Choroid plexus epithelial cell (primary cell): ENCODE data around the gene ITPKB.

Experiments used
- DNase-seq: peaks from one replicate; pipeline ENCODE4 v3.0.0-alpha.2; 2010; ENCODE audit warnings: low read depth
- H3K4me3 ChIP-seq: 2 replicates; pipeline ENCODE4 v1.5.1; 2011; ENCODE audit warnings: low read depth, mild to moderate bottlenecking, control low read depth, low read length, moderate library complexity
- TF ChIP-seq, protein P1 (sequence below): conservative IDR thresholded peaks from 2 replicates; pipeline ENCODE4 v1.5.1; 2011; ENCODE audit warnings: low read depth, mild to moderate bottlenecking, control low read depth, inconsistent platforms, low read length, moderate library complexity

ITPKB gene

DNA sequence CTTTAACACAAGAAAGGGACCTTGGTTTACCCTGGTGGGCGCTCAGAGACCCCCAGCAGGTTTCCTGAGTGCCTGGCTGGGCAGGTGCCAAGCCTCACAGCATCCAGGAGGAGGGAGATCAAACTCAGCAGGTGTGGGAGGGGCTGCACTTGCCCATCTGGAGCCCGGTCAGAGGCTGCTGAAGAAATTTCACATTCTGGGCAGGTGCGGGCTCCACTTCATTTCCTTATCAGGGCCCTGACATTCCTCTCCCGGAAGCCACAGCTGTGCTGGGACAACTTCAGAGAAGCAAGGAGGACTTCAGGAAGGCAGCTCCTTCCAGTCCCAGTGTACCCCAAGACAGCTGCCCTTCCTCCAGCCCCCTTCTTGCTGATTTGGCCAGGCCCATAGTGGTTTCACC is 82.9 kb downstream of the ITPKB start:
- TF ChIP-seq, protein P1, sequence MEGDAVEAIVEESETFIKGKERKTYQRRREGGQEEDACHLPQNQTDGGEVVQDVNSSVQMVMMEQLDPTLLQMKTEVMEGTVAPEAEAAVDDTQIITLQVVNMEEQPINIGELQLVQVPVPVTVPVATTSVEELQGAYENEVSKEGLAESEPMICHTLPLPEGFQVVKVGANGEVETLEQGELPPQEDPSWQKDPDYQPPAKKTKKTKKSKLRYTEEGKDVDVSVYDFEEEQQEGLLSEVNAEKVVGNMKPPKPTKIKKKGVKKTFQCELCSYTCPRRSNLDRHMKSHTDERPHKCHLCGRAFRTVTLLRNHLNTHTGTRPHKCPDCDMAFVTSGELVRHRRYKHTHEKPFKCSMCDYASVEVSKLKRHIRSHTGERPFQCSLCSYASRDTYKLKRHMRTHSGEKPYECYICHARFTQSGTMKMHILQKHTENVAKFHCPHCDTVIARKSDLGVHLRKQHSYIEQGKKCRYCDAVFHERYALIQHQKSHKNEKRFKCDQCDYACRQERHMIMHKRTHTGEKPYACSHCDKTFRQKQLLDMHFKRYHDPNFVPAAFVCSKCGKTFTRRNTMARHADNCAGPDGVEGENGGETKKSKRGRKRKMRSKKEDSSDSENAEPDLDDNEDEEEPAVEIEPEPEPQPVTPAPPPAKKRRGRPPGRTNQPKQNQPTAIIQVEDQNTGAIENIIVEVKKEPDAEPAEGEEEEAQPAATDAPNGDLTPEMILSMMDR: no peak
- no peak for DNase-seq
- no peak overlapping the region for H3K4me3 ChIP-seq

DNA sequence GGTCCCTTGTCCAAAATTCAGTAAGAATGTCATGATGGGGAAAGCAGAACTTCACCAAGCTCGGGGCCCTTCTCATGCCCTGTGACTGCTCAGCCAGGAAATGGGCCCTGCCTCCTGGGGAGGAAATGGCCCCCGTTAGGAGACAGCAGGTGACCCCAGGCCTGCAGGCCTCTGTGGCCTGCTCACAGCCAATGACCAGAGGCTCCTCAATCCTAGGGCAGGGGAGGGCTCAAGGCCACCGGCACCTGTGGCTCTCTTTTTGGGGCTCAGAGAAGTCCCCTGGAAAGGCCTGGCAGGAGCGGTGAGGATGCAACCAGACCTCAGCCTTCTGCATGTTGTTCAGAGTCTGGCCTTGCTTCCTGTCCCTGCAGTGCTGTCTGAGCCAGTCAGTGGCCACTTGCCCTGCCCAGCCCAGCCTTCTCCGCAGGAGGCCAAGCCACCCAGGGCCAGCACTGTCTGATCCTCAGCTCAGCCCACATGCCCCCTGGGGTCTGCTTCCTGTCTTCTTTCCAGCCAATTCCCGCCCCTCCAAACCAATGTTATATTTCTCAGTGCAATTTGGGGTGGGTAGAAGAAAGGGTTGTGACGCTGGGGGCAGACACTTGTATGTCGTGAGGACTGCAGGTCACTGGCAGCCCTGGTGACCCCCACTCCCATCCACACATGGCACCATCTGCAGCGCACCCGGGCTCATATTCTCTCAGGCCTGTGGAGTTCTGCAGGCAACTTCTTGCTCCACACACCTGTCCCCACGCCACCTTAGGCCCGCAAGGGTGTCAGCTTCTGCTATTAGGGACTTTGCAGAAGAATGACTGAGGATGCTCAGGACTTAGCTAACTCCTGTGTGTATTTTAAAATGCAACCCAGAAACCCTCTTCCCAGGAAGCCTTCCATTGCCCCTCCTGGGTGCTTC is 83.6 kb downstream of the ITPKB start:
- TF ChIP-seq, protein P1: no peak
- DNase-seq: peak; percentile 47
- no peak overlapping the region for H3K4me3 ChIP-seq

DNA sequence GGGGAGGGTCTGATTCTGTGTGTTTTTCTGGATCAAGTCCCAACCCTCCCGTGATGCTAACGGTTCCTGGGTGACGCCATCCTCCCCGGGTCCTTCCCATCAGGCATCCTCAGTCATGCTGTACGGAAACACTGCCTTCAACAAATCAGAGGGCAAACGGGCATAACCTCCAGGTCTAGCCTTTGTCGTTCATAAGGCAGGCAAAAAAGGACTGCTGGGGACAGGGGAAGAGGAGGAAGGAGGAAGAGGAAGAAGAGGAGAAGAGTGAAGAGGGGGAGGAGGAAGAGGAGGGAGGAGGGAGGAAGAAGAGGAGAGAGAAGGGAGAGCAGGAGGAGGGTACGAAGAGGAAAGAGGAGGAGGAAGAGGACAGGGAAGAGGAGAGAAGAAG is 84.4 kb downstream of the ITPKB start:
- TF ChIP-seq, protein P1: no peak
- DNase-seq: no peak
- no peak overlapping the region for H3K4me3 ChIP-seq

DNA sequence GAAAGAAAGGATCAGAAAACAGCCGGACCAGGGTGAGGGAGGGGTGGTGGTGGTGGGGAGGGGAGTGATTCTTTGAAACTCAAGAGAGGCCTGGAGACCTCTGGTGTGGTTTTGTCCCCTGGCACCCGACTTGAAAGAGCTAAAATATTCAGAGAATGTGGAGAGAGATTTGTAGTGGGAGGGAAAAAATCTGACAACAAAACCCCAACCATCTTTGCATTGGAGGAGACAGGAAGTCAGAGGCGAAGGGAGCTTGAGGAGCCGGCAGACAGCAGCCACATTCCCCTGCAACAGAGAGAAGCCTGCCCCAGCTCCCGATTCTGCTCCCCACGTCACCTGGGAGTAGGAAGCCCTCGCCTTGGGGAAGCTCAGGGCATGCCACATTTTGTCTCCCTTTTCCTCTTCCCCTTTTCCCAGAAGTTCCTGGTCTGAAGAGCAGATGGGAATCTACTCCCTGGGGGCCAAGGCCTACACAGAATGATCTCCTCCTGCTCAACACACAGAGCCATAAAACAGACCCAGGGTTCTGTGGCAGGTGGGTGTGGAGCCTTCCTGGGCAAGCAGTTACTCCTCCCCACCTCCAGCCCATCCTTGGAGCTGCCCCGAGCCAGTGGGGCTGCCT is 84.9 kb downstream of the ITPKB start:
- H3K4me3 ChIP-seq: no peak overlapping the region
- peak; percentile 80 for DNase-seq
- TF ChIP-seq, protein P1: no peak

DNA sequence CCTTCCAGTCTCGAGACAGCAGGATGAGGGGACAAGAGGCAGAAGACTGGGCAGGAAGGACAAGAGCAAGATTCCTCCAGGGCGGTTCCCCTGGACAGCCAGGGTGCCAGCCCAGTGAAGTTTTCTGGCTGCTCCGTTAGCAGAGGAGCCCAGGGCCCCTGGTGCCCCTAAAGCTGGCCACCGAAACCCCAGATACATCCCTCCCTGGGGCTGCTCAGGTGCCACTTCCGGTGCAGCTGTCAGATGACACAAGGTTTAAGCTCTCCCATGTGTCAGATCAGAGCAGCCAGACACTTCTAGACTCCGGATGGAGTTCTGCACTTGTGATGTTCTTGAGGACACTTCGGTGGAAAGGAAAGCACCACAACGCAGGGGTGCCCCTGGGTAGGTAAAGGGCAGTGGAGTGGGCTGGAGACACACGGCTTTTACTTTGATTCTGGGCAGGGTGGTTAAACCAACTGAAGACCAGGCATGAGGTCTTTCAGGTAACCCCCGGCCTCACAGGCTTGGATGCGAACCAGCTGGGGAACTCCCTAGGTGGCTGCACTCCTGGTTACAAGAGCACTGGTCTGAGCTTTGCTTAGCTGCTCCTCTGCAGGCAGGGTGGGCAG is 85.7 kb downstream of the ITPKB start:
- TF ChIP-seq, protein P1: no peak
- H3K4me3 ChIP-seq: no peak overlapping the region
- DNase-seq: no peak

DNA sequence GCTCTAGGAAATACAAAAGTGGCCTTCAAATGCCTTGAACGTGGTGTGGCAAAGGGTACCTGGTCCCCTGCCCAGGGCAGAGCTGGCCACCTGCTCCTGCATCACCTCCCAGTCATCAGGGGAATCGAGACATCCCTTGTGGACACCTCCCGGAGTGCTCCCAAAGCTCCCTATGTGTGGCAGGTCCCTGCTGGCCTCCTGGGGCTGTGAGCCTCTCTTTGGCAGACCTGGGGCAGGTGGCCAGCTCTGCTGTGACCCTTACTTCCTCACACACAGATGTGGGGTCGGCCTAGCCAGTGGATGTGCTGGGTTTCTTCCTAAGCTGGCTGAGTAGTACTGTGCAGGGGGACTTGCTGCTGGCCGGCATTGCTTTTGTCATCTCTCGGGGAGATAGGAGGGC is 86.5 kb downstream of the ITPKB start:
- TF ChIP-seq, protein P1: no peak
- no peak overlapping the region for H3K4me3 ChIP-seq
- DNase-seq: no peak

DNA sequence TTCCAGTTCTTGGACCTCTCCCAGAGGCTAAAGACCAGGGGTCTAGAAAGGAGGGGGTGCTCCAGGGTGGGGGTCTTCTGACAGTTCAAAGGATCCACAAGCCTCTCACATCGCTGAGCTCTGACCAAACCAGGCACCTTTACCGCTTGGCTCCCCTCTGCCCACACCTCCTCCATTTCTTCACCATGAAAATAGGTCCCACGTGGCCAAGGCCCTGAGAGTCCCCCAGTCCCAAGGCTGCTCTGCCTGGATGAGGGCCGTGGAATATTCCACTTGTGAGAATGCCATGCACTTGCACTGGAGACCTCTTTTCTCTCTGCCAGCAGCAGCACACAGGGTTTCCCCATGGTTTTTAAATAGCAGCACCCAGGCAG is 87.4 kb downstream of the ITPKB start:
- no peak overlapping the region for H3K4me3 ChIP-seq
- no peak for DNase-seq
- TF ChIP-seq, protein P1: no peak
